GM18519 (cell line): Measurements from ENCODE around the gene EMSY.

Experiments
- ATAC-seq: cut with Tn5 transposase; IDR thresholded peaks from one replicate; pipeline ENCODE4 v1.9.1; 2021; ENCODE audit warnings: mild to moderate bottlenecking, moderate library complexity; ENCODE audit not compliant: unreplicated experiment, low FRiP score

Gene EMSY

DNA sequence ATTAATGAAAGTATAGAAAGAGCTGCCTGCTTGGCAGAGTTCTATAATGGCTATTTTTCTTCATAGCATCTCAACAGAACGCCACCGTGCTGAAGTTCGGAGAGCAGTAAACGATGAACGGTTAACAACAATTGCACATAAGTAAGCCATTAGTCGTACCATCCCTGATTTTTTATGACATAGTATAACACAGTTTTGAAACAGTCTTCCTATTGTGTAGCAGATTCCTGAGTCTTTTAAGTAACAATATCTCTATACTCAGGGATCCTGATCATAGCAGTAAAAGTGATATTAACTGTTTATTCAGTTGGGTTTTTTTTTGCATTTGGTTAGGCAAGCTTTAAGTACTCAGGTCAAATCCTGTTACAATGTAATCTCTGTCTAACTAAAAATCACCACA lies 8.4 kb downstream of the EMSY start:
- no peak for ATAC-seq

DNA sequence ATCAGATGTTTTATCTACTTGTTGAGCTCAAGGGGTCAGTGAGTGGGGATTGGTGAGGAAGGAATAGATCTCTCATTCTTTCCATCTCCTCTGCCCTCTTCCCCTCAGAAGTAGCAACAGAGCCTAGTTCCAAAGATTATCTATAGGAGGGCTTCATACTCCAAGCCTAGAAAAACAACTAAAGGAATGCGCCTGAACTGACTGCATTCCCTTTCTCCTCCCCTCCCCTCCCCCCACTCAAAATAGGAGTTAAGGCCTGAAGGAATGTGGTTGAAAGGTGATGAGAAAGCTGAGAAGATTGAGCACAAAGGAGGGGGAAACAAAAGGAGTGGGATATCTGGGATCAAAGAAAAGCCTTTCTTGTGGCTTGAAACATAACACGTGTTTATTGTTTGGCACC lies 10.5 kb downstream of the EMSY start:
- ATAC-seq = no peak

DNA sequence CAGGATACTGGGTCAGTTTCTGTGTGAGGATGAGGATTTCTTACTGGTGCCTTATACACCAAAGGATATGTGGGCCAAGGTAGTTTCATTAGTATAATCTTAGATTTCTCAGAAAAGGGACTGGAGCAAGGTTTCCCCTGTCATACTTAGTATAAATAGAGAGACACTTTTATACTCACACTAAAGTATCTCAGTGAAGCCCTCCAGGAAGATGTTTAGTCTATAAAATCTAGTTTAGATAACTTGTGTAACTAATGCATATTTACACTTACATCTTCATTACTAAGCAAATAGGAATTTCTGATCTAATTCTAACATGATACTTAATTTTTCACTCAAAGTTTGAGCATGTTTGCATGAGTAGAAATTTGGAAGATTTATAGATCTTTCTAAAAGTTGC lies 11.1 kb downstream of the EMSY start:
- ATAC-seq = no peak

DNA sequence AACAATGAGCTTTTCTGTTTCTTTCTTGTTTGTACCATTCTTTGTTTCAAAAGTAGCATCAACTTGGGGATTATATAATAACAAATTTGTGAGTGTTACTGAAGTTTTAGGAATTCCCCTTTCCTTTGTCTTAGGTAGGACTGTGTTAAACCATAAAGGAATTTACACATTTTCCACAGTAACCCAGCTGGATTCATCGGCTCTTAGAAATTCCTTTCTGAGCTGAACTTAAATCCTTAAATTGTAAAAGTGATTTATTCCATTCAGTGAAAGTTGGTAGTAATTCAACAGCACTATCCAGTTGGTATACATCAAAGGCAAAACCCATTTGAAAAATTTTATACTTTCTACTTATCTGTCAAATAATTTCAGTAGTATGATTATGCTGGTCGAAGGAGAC lies 11.8 kb downstream of the EMSY start:
- ATAC-seq = no peak

DNA sequence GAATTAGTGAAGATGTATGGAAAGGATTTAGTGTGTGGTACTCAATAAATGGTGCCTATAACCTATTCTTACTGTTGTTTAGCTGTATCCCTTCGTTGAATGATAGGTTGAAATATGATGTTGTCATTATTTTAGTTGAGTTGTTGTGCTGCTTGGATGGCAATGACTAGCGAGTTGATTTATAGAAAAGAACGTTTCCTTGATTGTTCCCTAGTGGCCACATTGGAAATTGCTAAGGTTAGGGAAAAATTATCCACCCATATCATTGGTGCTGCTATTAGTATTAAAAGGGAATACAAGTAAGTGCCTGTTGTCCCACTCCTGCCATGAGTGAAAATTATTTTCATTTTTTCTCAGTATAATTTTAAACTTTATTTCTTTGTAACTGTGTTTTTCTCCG lies 14.5 kb downstream of the EMSY start:
- no peak for ATAC-seq

DNA sequence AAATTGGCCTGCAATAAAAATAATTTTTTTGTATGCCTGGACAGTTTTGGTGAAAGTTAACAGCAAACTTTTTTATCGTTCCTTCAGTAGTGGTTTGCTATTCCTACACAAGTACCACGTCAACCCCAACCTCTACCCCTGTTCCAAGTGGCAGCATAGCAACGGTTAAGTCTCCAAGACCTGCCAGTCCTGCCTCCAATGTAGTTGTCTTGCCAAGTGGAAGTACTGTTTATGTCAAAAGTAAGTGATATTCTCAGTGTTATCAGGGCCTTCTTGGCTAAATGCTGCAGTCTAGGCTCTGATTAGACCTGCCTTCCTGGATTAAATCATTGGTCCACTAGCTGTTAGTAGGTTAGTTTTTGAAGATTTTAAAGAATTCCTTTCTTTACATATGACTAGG lies 15.0 kb downstream of the EMSY start:
- ATAC-seq = no peak

DNA sequence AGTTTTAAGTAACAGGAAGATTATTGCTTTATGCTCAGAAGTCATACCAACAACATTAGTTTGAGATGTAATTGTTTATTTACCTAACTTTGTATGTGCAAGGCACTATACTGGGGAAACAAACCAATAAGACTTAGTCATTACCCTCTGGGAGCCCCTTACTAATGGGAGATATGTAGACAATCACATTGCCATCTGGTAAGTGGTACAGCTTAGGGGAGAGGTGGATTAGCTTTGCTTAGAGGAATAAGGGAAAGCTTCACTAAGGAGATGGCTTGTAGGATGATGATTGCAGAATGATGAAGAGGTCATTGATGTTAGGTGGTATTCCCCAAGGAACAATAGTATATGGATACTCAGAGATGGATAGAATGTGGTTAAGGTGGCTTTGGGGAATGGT lies 17.5 kb downstream of the EMSY start:
- no peak for ATAC-seq

DNA sequence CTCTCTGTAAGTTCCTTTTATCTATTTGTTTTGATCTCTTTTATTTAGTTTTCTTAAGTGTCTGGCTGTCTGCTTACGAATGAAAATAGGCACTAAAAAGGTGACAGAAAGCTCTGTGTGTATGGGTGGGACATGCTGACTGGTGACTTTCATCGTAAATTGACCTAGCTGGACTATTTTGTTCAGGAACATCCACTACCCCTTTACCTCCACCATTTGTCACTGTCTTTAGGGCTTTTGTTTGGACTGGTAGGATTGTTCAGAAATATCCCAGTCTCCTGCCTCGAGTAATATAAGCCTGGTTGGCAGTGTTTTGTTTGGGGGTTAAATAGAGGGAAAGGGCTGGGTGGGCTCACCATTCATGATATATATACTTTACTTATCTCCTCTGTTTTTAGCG lies 20.9 kb downstream of the EMSY start:
- ATAC-seq = no peak

DNA sequence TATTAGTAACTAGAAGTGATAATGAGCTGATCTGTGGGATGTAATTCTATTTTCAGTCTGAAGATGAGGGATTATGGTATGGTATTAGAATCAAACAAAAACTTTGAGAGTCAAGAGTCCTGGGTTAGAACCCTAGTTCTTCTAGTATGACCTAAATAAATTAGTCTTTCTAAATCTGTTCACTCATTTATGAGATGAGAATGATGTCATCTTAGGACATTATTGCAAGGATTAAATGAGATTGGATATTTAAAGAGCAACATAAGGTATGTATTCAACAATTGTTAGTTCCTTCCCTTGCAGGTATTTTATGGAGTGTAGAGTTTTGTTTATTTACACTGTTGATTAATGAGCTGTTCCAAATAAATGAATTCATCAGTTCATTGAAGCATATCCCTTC lies 21.8 kb downstream of the EMSY start:
- no peak for ATAC-seq

DNA sequence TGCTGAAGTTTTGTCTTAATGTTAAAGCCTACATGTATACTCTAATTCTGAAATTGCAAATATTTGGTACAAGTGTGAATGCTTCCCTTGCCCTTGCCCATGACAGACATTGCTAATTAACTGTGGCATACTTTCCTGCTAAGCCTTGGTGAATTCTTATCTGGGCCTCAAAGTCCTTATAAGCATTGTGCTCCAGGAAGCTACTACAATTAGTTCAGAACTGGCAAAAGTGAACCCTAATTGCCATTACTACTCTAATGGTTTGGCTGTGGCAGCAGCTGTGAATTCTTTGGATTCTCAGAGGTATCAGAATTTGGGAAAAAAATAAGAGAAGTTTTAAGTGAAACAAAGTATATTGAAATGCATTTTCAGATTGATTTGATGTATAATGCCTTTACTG lies 24.3 kb downstream of the EMSY start:
- ATAC-seq = no peak

DNA sequence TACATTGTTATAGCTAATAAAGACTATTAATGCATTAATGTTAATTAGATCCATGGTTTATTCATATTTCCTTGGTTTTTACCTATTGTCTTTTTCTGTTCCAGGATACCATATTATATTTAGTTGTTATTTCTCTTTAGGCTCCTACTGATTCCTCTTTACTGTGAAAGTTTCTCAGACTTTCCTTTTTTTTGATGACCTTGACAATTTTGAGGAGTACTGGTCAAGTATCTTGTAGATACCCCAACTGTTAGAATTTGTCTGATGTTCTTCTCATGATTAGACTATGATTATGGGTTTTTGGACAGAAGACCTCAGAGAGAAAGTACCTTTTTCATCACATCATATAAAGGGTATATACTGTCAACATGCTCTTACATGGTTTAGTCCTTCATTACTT lies 26.6 kb downstream of the EMSY start:
- no peak for ATAC-seq

DNA sequence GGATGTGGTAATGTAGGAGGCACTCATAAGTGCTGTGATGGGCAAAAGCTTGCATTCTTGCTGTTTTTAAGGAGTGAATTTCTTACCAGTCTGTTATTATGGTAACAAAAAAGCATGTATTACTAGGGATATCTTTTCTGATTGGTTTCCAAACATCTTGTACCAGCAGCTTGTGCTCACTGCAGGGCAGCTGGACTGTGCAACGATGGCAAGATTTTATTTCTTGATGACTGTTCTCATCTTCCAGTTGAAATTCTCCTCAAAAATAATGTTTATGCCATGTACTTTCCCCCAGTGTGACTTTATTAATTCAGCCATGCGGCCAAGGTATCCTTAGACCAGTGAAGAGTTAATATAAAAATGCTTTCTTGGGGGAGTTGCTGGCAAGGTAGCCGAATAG lies 35.4 kb downstream of the EMSY start:
- no peak for ATAC-seq

DNA sequence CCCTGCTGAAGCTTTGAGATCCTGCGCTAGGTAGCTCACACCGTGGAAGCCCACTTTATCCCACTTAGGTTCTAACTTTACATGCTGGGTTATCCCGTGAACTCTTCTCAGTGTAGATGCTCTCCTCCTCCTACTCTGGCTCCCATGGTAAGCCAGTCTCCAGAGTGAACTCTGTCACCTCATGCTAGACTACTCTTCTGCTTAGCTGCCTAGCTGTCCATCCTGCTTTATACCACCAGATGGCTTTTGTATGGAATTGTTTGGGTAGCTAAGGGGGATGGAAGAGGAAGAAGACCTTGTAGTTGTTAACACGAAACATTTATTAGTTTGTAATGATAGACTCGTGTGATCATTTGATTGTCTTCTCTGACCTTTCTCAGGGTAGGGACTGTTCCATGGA lies 46.8 kb downstream of the EMSY start:
- no peak for ATAC-seq

DNA sequence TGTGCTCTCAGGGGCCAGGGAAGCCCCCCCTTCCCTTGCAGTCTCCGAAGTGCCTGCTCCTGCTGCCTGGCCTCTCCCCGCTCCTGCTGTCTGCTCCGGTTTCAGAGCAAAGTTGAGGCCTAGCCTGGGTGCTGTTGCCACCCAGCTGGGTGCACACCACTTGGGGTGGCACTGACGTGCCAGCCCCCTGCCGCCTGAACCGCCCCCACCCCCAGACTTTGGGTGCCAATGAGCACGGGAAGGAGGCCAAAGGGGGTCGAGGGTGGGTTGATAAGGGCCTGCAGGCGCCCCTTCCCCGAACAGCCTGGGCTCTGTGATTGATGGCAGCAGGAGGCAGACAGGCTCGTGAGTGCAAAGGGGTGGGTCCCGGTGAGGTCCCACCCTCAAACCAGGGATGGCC lies 48.2 kb downstream of the EMSY start:
- no peak for ATAC-seq

DNA sequence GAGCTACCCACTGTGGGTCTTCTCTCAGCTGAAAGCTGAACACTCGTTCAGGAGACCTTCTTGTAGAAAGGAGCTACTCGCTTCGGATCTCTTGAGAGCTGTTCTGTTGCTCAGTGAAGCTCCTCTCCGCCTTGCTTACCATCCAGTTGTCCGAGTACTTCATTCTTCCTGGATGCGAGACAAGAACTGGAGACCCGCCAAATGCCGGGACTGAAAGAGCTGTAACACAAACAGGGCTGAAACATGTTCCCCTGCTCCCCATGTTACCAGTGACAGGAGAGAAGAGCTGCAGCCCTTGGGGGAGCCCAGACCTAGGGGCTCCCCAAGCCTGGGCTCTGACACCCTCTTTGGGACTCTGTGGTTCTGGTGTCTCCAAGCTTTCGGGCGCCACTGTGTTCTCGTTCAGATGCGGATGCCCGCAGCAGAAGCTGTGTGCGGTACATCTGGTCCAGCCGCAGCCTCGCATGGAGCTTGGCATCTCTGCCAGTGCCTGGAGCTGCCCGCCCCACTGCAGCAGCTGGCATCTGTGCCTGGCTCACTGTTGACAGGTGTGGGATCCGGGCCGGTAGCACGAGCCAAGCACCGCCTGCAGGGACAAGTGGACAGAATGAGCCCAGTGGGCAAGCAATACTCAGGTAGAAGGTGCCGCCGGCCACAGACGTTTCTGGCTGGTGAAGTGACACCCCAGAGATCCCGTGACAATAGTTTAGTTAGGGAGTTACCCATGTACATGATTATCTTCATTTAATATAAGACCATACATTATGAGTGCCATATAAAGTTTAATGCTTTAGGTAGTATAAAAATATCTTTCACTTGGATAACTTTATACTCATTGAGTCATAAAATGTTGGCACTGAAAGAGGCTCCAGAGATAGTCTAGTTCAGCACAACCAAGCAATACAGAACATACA lies 49.1 kb downstream of the EMSY start:
- ATAC-seq = no peak

DNA sequence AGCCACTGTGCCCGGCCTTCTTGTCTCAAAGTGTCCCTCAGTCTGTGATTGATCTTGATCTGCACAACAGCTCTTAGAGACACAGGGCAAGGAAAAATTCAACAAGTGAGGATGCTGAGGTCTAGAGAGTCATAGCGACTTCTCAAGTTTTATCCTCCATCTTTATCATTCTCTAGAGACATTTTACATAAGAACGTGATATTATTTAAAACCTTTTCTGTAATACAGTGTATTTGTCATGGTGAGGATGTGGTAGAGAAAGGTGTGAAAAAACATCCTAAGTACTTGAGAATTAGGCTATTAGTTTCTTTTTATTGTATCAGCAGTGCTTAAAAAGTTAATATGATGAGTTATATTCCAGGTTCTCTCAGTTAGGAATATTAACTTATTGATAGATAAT lies 50.2 kb downstream of the EMSY start:
- ATAC-seq = no peak

DNA sequence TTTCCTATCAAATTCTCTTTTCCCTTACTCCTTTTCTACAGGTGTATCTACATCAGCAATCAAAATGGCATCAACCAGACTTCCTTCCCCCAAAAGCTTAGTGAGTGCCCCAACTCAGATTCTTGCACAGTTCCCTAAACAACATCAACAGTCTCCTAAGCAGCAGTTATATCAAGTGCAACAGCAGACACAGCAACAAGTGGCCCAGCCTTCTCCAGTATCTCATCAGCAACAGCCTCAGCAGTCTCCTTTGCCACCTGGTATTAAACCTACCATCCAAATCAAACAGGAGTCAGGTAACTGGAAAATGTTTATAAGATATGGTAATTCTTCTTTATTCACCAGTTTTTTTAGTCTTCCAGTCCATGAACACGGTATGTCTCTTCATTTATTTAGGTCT lies 51.4 kb downstream of the EMSY start:
- no peak for ATAC-seq

DNA sequence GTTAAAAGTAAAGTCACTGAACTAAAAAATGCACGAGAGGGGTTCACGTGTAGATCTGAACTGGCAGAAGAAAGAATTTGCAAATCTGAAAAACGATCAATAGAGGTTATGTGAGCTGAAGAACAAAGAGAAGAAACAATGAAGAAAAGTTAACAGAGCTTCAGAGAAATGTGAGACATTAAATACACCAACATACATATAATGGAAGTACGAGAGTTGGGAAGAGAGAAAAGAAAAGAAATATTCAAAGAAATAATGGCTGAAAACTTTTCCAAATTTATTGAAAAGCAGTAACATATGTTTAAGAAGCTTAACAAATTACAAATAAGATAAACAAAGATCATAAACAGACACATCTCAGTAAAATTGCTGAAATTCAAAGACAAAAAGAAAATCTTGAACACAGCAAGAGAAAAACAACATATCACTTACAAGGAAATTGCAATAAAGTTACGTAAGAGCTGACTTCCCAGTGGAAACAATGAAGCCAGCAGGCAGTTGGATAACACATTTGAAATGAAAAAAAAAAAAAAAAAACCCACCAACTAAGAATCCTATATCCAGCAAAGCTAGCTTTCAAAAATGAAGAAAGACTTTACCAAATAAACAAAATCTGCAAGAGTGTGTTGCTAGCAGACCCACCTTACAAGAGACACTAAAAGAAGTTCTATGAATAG lies 56.8 kb downstream of the EMSY start:
- no peak for ATAC-seq

DNA sequence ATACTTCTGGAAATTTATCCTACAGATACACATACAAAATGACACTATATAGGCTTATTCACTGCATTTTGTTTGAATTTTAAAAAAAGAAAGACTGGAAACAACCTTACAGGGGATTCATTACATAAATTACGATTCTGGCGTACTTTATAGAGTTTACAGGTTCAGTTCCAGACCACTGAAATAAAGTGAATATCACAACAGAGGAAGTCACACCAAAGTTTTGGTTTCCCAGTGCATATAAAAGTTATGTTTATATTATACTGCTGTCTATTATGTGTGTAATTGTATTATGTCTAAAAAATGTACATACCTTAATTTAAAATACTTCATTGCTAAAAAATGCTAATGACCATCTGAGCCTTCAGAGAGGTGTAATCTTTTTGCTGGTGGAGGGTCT lies 62.0 kb downstream of the EMSY start:
- ATAC-seq = no peak

DNA sequence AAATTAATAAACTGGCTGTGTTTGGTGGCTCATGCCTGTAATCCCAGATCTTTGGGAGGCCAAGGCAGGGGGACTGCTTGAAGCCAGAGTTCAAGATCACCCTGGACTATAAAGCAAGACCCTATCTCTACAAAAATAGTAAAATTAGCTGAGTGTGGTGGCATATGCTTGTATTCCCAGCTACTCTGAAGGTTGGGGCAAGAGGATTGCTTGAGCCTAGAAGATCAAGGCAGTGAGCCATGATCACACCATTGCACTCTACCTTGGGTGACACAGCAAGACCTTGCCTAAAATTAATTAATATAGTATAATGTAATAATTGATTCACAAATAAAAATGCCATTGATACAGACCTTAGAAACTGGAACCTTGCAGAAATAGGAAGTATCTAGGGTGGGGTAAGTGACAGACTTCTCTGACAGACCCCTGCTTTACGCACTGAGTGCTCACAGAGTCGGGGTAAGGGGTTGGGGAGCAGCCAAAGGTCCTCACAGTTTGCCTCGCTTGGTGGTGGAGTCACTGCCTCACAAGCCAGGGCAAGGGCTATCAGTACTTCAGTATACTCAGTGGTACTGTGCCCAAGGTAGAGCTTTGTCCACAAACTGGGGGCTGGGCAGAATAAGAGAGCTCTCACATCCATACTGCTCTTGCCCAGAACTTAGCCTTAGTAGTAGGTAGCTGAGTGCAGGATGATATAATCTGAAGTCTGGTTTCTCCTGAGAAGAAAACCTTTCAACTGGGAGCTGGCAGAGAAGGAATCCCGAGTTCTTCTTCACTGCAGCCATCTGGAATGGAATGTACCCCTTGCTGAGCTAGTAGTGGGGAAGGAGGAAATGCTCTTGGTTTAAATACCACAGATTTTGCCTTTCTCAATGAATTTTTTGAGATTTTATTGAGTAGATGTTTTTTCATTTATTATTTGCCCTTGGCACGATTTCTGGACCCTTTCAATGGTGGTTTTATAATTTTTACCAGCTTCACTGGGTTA lies 65.5 kb downstream of the EMSY start:
- ATAC-seq = no peak
